Activated T-cell treated with anti-CD3 and anti-CD28 coated beads, Interleukin-2, amount 50 U/mL, for 48 hours (primary cell): ENCODE measurements around the gene ALPP.
A peak's percentile ranks its signal among the peaks of the same experiment; 100 is the strongest.
"Not testable (repeated sequence)": the region's sequence is repeated elsewhere in the genome, so short reads cannot be mapped to it uniquely, and the experiment has no call there.

Experiments used
- DNase-seq, 2 experiments: peaks; one replicate each; pipeline ENCODE4 v3.0.0-alpha.2; 2020

Gene ALPP

GRCh38 chr2:232341061-232341738 lies 37.4 kb upstream of the ALPP start:
- no peak for DNase-seq

- DNase-seq = no peak
Observed at GRCh38 chr2:232341739-232342126, 36.8 kb upstream of the ALPP start.

- no peak for DNase-seq
Observed at GRCh38 chr2:232342635-232343565, 35.7 kb upstream of the ALPP start.

GRCh38 chr2:232343821-232344220 lies 34.7 kb upstream of the ALPP start:
- DNase-seq = no peak

- DNase-seq = no peak
Observed at GRCh38 chr2:232345251-232345650, 33.3 kb upstream of the ALPP start.

- no peak for DNase-seq
Observed at GRCh38 chr2:232347369-232347768, 31.2 kb upstream of the ALPP start.

GRCh38 chr2:232348936-232349335 lies 29.6 kb upstream of the ALPP start:
- no peak for DNase-seq

GRCh38 chr2:232349546-232349945 lies 29.0 kb upstream of the ALPP start:
- no peak for DNase-seq

GRCh38 chr2:232349946-232350635 lies 28.5 kb upstream of the ALPP start:
- DNase-seq = no peak

- DNase-seq = no peak
Observed at GRCh38 chr2:232350804-232351685, 27.5 kb upstream of the ALPP start.

GRCh38 chr2:232351686-232352510 lies 26.7 kb upstream of the ALPP start:
- no peak for DNase-seq

- DNase-seq = no peak
Observed at GRCh38 chr2:232352511-232353091, 25.9 kb upstream of the ALPP start.

- no peak for DNase-seq
Observed at GRCh38 chr2:232353096-232353495, 25.5 kb upstream of the ALPP start.

GRCh38 chr2:232353660-232354059 lies 24.9 kb upstream of the ALPP start:
- no peak for DNase-seq

- no peak for DNase-seq
Observed at GRCh38 chr2:232354069-232354468, 24.5 kb upstream of the ALPP start.

- no peak for DNase-seq
Observed at GRCh38 chr2:232361646-232362045, 16.9 kb upstream of the ALPP start.

GRCh38 chr2:232362174-232362900 lies 16.2 kb upstream of the ALPP start:
- DNase-seq = no peak

- DNase-seq = not testable (repeated sequence)
Observed at GRCh38 chr2:232363064-232363783, 15.3 kb upstream of the ALPP start.

GRCh38 chr2:232363784-232364615 lies 14.6 kb upstream of the ALPP start:
- peak in 1 of 2 experiments; percentile 42 for DNase-seq
